ENCODE data around the gene SLIT3.

SLIT3 gene

DNA sequence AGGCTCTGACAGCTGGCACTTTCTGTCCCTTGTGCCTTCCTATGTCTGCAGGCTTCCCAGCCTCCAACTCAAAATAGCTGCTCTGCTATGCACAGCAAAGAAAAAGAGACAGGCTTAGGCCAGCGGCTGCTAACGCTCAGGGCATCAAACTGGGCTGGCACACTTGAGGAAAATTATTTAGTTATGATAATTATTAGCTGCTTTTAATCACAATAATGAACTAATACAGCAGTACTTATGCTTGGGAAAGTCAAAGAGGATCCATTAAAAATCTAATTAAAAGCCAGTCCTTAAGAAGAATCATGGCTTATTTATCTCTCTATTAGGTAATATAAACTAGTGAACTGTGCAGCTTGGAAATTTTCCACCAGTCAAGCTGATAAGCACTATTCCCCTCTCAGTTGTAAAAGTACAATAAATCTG is 233.2 kb downstream of the SLIT3 start:
- no peak for DNase-seq

DNA sequence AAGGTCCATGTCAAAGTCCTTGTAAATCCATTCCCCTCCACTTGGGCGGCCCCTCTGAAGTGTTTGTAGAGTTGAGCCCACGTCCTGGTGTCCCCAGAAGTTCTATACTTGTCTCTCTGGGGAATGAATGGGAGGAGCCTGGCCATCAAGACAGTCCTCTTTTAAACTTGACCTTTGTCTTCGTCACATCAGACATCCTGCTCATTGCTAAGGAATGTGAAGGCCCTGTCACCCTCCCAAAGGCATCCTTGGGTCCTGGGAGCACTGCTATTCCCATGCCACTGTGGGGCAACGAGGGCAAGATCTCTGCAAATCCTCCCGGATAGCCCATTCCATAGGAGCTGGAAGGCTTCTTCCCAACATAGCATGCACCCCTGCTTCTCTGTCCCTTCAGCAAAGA is 235.5 kb downstream of the SLIT3 start:
- no peak for DNase-seq

- DNase-seq, result no peak
Observed at GRCh38 chr5:169064093-169064492, 236.8 kb downstream of the SLIT3 start.

GRCh38 chr5:169063316-169063953 is 237.5 kb downstream of the SLIT3 start:
- DNase-seq, result no peak

DNA sequence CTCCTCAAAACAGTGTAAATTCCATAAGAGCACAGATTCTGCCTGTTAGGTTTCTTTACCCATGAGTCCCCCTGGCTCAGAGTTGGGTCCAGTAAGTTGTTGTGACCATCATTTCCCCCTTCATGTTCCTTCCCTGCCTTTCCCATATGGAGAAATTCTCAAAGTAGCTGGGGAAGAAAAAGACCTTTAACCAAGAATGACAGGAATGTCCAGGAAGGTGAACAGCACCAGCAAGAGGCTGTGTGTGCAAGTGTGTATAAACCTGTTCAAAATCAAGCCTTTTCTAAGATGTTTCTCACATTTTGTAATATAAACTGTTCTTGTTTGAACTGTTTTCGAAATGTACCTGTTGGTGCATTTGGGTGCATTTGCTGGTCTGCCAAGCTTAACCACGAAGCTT is 238.2 kb downstream of the SLIT3 start:
- DNase-seq, result no peak

GRCh38 chr5:169054506-169054905 is 246.4 kb downstream of the SLIT3 start:
- no peak for DNase-seq

GRCh38 chr5:169052207-169052606 is 248.7 kb downstream of the SLIT3 start:
- DNase-seq, result no peak

DNA sequence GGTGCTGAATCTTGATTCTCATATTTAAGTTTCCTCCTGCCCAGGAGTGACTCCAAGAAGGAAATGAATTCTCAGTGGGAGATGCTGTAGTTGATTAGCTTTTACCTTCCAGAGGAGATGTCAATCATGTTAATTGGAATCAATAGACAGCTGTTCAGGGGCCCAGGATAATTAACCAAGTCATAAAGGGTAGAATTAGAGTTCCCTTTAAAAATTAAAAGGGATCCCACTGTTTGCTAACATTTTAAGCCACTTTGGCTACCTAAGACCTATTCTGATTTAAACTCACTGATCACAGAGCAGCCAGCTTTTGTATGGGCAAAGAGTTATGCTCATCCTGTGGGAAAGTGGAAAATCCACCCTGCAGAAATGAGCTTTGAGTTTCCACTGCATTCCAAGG is 249.6 kb downstream of the SLIT3 start:
- DNase-seq, result no peak

- no peak for DNase-seq
Observed at GRCh38 chr5:169050636-169051035, 250.3 kb downstream of the SLIT3 start.

DNA sequence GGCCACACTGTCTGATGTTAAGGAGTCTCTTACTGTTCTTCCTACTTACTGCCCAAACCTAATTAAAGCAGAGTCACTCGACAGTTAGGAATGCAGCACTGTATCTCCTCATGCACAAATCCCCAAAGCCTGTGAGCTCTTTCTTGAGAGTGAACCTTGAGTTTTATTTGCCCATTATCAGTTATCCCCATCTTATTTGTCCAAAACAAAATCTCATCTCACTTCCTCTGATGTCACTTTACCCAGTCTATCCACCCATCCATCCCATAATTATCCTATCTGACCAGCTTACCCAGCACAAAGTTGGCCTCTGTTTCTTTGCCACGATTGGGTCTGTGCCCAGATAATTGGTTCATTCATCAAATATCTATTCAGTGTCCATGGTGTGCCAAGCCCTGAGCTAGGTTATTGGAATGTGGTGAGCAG is 250.8 kb downstream of the SLIT3 start:
- DNase-seq, result no peak

GRCh38 chr5:169049712-169050111 is 251.2 kb downstream of the SLIT3 start:
- no peak for DNase-seq

- DNase-seq, result no peak
Observed at GRCh38 chr5:169048181-169049125, 252.5 kb downstream of the SLIT3 start.

- DNase-seq, result no peak
Observed at GRCh38 chr5:169044962-169045361, 256.0 kb downstream of the SLIT3 start.

DNA sequence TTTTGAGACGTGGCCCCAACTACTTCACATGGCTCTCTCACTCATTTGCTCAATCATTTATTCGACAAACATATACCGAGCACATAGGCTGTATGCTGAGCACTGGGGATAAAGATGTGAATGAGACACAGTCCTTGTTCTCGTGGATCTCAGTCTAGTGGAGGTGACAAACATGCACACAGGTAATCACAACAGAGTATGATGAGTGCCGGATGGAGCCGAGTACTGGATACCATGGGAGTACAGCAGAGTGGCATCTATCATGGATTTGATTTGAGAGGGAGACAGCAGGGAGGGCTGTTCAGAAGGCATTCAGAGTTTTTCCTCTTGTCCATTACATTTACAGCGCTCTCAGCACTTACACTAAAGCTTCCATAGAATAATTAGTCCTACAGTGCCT is 259.8 kb downstream of the SLIT3 start:
- no peak for DNase-seq

DNA sequence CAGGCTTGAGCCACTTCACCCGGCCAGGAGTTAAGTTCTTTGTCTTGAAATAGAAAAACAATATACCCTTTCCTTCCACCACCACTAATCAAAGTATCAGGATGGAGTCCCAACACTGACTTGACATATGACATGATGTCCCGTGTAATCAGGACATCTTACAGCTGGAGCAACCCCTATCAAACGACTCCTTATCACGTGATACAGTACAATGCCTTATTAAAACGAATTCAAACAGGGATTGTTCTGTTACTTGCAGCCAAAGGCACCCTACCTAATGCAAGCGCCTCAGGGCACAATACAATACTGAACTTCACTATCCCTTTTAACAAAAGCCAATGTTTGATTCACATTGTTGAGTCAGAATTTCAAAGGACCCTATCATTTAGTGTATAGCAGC is 261.3 kb downstream of the SLIT3 start:
- DNase-seq, result no peak

DNA sequence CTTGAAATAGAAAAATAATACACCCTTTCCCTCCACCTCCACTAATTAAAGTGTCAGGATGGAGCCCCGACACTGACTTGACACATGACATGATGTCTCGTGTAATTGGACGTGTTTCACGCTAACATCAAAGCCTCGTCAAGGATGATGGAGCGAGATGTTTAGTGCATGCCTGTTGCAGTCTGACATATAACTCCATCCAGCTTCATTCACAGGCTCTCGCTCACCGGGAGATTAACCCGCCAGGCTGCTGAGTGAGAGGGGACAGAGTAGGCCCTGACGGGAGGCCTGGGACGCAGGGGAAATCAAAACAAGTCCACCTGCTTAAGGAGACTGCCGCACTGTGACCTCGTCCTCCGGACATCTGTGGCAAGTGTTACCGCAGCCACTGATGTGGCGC is 263.5 kb downstream of the SLIT3 start:
- DNase-seq, result no peak

DNA sequence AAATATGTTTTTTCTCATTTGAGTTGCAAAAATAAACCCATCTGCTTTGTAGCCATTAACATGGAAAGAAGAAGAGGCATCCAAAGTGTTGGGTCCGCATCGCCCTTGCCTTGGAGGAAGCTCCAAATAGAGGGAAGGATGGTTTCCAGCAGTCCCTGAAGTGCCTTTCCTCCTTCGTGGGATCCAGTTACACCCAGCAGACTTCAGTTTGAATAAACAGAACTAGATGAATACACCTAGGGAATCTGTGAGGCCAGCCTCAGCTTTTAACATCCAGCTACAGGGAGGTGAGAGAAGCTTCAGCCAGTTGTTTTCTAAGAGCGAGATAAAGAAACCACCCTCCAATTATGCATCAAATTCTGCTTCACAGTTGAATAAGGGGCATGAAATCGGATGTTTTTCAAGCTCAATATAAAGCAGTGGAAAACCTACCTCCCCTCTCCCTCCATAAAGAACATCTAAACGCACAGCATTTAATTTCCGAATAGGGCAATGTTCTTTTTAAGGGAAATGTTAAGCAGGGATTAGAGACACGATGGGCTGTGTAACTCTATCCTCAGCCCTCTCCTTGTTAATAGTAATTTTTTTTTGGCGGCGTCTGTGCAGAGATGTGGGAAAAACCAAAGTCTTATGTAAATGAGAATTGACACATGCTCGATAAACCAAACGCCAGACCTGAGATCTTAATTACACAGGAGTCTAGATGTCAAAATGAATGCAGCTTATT is 264.7 kb downstream of the SLIT3 start:
- DNase-seq, result no peak

GRCh38 chr5:169029661-169030274 is 271.2 kb downstream of the SLIT3 start:
- DNase-seq, result no peak

DNA sequence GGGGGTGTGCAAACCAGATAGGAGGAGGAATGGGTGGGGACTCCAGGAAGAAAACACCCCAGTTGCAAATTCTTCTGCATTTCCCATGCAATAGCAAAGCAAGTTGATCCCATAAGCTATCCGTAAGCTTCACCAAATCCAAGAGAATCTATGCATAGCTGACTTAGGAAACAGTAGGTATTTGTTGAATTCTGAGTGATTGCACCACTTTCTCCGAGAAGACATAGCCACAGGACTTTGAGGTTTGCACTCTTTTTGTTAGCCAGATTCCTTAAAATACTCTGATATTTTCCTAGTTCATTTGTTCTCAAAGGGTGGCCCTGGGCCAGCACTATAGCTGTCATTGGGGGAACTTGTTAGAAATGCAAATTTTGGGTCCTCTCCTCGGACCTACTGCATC is 271.9 kb downstream of the SLIT3 start:
- DNase-seq, result no peak

GRCh38 chr5:169027501-169028061 is 273.4 kb downstream of the SLIT3 start:
- peak in 2 of 3 donors; percentile 7 to 11 for DNase-seq

DNA sequence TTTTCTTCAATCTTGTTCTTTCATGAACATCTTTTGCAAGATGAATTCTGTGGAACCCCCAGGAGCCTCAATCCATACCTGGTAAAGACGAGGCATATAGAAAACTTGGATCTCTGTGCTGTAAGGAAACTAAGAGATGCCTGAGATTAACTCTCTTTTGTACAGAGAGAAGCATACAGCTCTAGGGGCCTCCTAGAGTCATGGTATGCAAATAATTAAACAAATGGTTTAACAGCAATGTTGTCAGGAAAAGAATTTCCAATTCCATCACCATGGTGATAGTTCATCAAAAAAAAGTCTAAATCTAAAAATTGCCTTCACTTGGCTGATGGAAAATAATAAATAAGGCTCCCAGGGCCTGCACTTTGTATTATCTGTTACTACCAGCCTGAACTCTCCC is 275.4 kb downstream of the SLIT3 start:
- DNase-seq, result no peak

DNA sequence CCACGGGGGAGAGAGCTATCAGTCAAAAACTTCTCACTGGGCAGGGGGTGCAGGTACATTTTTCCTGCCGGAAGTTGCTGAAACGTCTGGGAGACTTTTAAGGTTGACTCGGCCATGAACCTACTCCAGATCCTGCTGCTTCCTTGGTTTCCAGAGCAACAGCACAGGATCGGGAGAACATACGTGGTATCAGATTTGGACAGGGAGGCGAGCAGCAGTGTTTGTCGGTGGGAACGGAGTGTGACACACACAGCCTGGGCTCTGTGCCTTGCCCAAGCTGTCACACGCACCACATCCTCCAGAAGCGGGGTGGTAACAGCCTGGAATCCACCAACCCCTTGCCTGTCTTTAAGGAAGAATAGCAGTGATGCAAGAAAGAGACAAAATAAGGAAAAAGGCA is 276.5 kb downstream of the SLIT3 start:
- DNase-seq, result no peak

GRCh38 chr5:169022718-169023117 is 278.2 kb downstream of the SLIT3 start:
- DNase-seq, result peak in 2 of 3 donors; percentile 2 to 4
